Esophagus (tissue), 2 donors: ENCODE data around the gene RUFY1. TPM values are rescaled to one million over a fixed set of nuclear protein-coding genes. Genes with fewer than 3 reads are reported as not detected.
"Not testable (repeated sequence)": the region's sequence is repeated elsewhere in the genome, so short reads cannot be mapped to it uniquely, and the experiment has no call there.

ENCODE experiments used
- H3K27ac ChIP-seq, 2 donors: one replicate each; pipeline ENCODE4 v1.5.1; 2013; ENCODE audit warnings: low read depth in 2 of 2, mild to moderate bottlenecking in 2 of 2, inconsistent platforms in 1 of 2, low read length in 1 of 2, moderate library complexity in 1 of 2
- H3K27me3 ChIP-seq, 2 donors: one replicate each; pipeline ENCODE4 v1.6.1; 2013; ENCODE audit warnings: low read length in 2 of 2, control low read depth in 1 of 2, mild to moderate bottlenecking in 1 of 2; ENCODE audit not compliant: insufficient read depth in 2 of 2, control insufficient read depth in 1 of 2
- H3K36me3 ChIP-seq, 2 donors: one replicate each; pipeline ENCODE4 v1.6.1; 2013; ENCODE audit warnings: low read length in 1 of 2; ENCODE audit not compliant: control insufficient read depth in 2 of 2, insufficient read depth in 2 of 2
- H3K4me1 ChIP-seq, 2 donors: one replicate each; pipeline ENCODE4 v1.6.1; 2013; ENCODE audit warnings: low read length in 1 of 2; ENCODE audit not compliant: control insufficient read depth in 2 of 2, insufficient read depth in 2 of 2
- H3K4me3 ChIP-seq, 2 donors: one replicate each; pipeline ENCODE4 v1.5.1; 2013; ENCODE audit warnings: low read length in 2 of 2, mild to moderate bottlenecking in 2 of 2, low read depth in 1 of 2, moderate library complexity in 1 of 2
- H3K9me3 ChIP-seq, 2 donors: one replicate each; pipeline ENCODE4 v1.6.1; 2013; ENCODE audit warnings: mild to moderate bottlenecking in 2 of 2, low read depth in 1 of 2, low read length in 1 of 2, moderate library complexity in 1 of 2; ENCODE audit not compliant: control insufficient read depth in 2 of 2, insufficient read depth in 1 of 2
- WGBS, 2 donors: extraction: QIAGEN DNeasy Blood & Tissue Kit; methylation state at CpG; one replicate each; pipeline ENCODE4 v1.1.7; 2013; 5-methylcytosine and 5-hydroxymethylcytosine counted together
- polyA plus RNA-seq, 2 donors: library from polyadenylated mRNA; stranded (reverse); fragments of 200-250 nt; gene quantifications; one replicate each; pipeline ENCODE4 v1.2.3, GENCODE V29; 2013
- donor health status: healthy with polysubstance abuse.
- donor health status: Bipolar disorder and iron deficiency.

RUFY1 gene
- polyA plus RNA-seq, 2 donors = 30.1 to 31.9 TPM

GRCh38 chr5:179515501-179515900, 34.9 kb upstream of the RUFY1 start:
- H3K4me1 ChIP-seq = not testable (repeated sequence)

GRCh38 chr5:179516221-179516620, 34.1 kb upstream of the RUFY1 start:
- Histone ChIP-seq H3K4me1 (no peaks in the 10 kb centered on the region), H3K27me3 (no peaks in the 10 kb centered on the region), H3K9me3 (no peaks in the 10 kb centered on the region), H3K36me3 (no peaks in the 10 kb centered on the region), H3K27ac (no peak overlapping the region), H3K4me3 (no peak overlapping the region)
- 70 to 79% methylated on average over 9 of the region's 9 CpGs for WGBS, 2 donors

More at GRCh38 chr5:179515501-179515900, 34.9 kb upstream of the RUFY1 start:
- not testable (repeated sequence) for H3K27me3 ChIP-seq, H3K36me3 ChIP-seq, H3K4me3 ChIP-seq, H3K9me3 ChIP-seq, H3K27ac ChIP-seq
- WGBS, 2 donors = 67 to 68% methylated on average over 6 to 7 of the region's 7 CpGs

- not testable (repeated sequence) for H3K27ac ChIP-seq, H3K4me3 ChIP-seq, H3K4me1 ChIP-seq, H3K36me3 ChIP-seq, H3K9me3 ChIP-seq, H3K27me3 ChIP-seq
- WGBS, 2 donors = 73 to 82% methylated on average over 1 to 5 of the region's 7 CpGs
These were observed 32.6 kb upstream of the RUFY1 start for GRCh38 chr5:179517746-179518145.

- WGBS, 2 donors = 66 to 69% methylated on average over 12 to 14 of the region's 17 CpGs
- H3K36me3 ChIP-seq, H3K9me3 ChIP-seq, H3K27me3 ChIP-seq, H3K4me1 ChIP-seq, H3K27ac ChIP-seq, H3K4me3 ChIP-seq: not testable (repeated sequence)
These were observed 32.0 kb upstream of the RUFY1 start for GRCh38 chr5:179518369-179518768.

GRCh38 chr5:179519416-179520070, 30.8 kb upstream of the RUFY1 start:
- H3K4me1 ChIP-seq, H3K27me3 ChIP-seq, H3K4me3 ChIP-seq, H3K36me3 ChIP-seq, H3K9me3 ChIP-seq, H3K27ac ChIP-seq: not testable (repeated sequence)
- WGBS, 2 donors = 44 to 47% methylated on average over 14 of the region's 15 CpGs

- not testable (repeated sequence) for H3K27ac ChIP-seq, H3K27me3 ChIP-seq, H3K36me3 ChIP-seq, H3K4me3 ChIP-seq, H3K9me3 ChIP-seq, H3K4me1 ChIP-seq
- 80 to 90% methylated on average over 4 of the region's 5 CpGs for WGBS, 2 donors
These were observed 28.2 kb upstream of the RUFY1 start for GRCh38 chr5:179522107-179522506.

- Histone ChIP-seq H3K4me1 (peaks cover 0 to 4% of the 10 kb centered on the region in 2 donors), H3K27ac (no peak overlapping the region), H3K36me3 (no peaks in the 10 kb centered on the region), H3K9me3 (no peaks in the 10 kb centered on the region), H3K27me3 (no peaks in the 10 kb centered on the region), H3K4me3 (no peak overlapping the region)
- 40 to 56% methylated on average over 1 of the region's 1 CpG for WGBS, 2 donors
These were observed 23.4 kb upstream of the RUFY1 start for GRCh38 chr5:179526978-179527377.

- 26 to 28% methylated on average over 58 to 65 of the region's 65 CpGs for WGBS, 2 donors
- H3K27ac ChIP-seq = peak overlapping the region in 1 of 2 donors; percentile 14
These were observed 20.0 kb upstream of the RUFY1 start for GRCh38 chr5:179530069-179530998.

GRCh38 chr5:179533024-179533423, 17.3 kb upstream of the RUFY1 start:
- 76 to 85% methylated on average over 6 of the region's 6 CpGs for WGBS, 2 donors
- H3K9me3 ChIP-seq = no peaks in the 10 kb centered on the region
- H3K27me3 ChIP-seq = no peaks in the 10 kb centered on the region
- H3K27ac ChIP-seq = no peak overlapping the region
- H3K4me3 ChIP-seq = no peak overlapping the region
- peaks cover 0 to 4% of the 10 kb centered on the region in 2 donors for H3K4me1 ChIP-seq
- H3K36me3 ChIP-seq = no peaks in the 10 kb centered on the region

More at GRCh38 chr5:179530069-179530998, 20.0 kb upstream of the RUFY1 start:
- Histone ChIP-seq H3K4me3 (peak overlapping the region; percentile 12 to 52), H3K36me3 (no peaks in the 10 kb centered on the region), H3K27me3 (no peaks in the 10 kb centered on the region), H3K9me3 (no peaks in the 10 kb centered on the region), H3K4me1 (peaks cover 0 to 4% of the 10 kb centered on the region in 2 donors)
